OCI-LY1 (cell line): Measurements from ENCODE around the gene MEIKIN.

Experiments used
- H2AFZ ChIP-seq: fragments of 200-600 bp; sonication (generic), shearing (Covaris generic); 2 replicates; pipeline ENCODE4 v1.6.0; 2014; ENCODE audit warnings: antibody characterized with exemption, mild to moderate bottlenecking, low read length
- H3F3A ChIP-seq: fragments of 200-600 bp; sonication (generic), shearing (Covaris generic); 2 replicates; pipeline ENCODE4 v1.6.0; 2014; ENCODE audit warnings: mild to moderate bottlenecking, antibody characterized with exemption, low read length, moderate library complexity; ENCODE audit not compliant: insufficient read depth
- H3K27ac ChIP-seq: fragments of 200-600 bp; sonication (generic); 2 replicates; pipeline ENCODE4 v1.5.1; 2014; ENCODE audit warnings: low read length, mixed run types, mild to moderate bottlenecking, low read depth; ENCODE audit not compliant: poor library complexity, severe bottlenecking
- H3K27me3 ChIP-seq: fragments of 200-600 bp; sonication (generic); 2 replicates; pipeline ENCODE4 v1.6.0; 2014; ENCODE audit warnings: antibody characterized with exemption, mild to moderate bottlenecking, low read length, moderate library complexity; ENCODE audit not compliant: insufficient read depth
- H3K36me3 ChIP-seq: fragments of 200-600 bp; sonication (generic); 2 replicates; pipeline ENCODE4 v1.6.1; 2014; ENCODE audit warnings: mild to moderate bottlenecking, antibody characterized with exemption, low read length, moderate library complexity, mixed read lengths; ENCODE audit not compliant: insufficient read depth
- H3K4me1 ChIP-seq: fragments of 200-600 bp; sonication (generic); 2 replicates; pipeline ENCODE4 v1.5.1; 2014; ENCODE audit warnings: mild to moderate bottlenecking, low read length, moderate library complexity; ENCODE audit not compliant: insufficient read depth, severe bottlenecking
- H3K4me2 ChIP-seq: fragments of 200-600 bp; sonication (generic), shearing (Covaris generic); 2 replicates; pipeline ENCODE4 v1.6.1; 2014; ENCODE audit warnings: low read length
- H3K4me3 ChIP-seq: fragments of 200-600 bp; sonication (generic); 2 replicates; pipeline ENCODE4 v1.5.1; 2014; ENCODE audit warnings: low read length, low read depth, mild to moderate bottlenecking, mixed read lengths; ENCODE audit not compliant: poor library complexity, severe bottlenecking
- H3K79me2 ChIP-seq: fragments of 200-600 bp; shearing (Covaris generic); 2 replicates; pipeline ENCODE4 v1.6.1; 2016; ENCODE audit warnings: mixed run types, low read length, mixed read lengths; ENCODE audit not compliant: insufficient read depth
- H3K9ac ChIP-seq: fragments of 200-600 bp; sonication (generic), shearing (Covaris generic); 2 replicates; pipeline ENCODE4 v1.6.1; 2014; ENCODE audit warnings: mild to moderate bottlenecking, low read length, mixed read lengths
- H3K9me2 ChIP-seq: fragments of 200-600 bp; sonication (generic), shearing (Covaris generic); 2 replicates; pipeline ENCODE4 v1.6.1; 2014; ENCODE audit warnings: low read depth, mild to moderate bottlenecking, low read length, mixed read lengths
- H3K9me3 ChIP-seq: fragments of 200-600 bp; shearing (Covaris generic); 2 replicates; pipeline ENCODE4 v1.6.1; 2014; ENCODE audit warnings: low read length, mixed read lengths
- H4K20me1 ChIP-seq: fragments of 200-600 bp; sonication (generic), shearing (Covaris generic); 2 replicates; pipeline ENCODE4 v1.6.0; 2016; ENCODE audit warnings: mild to moderate bottlenecking, low read length; ENCODE audit not compliant: insufficient read depth
- CTCF ChIP-seq: fragments of 200-600 bp; sonication (generic), shearing (Covaris generic); IDR thresholded peaks from 2 replicates; pipeline ENCODE4 v1.5.1; 2017; ENCODE audit warnings: mild to moderate bottlenecking, antibody characterized with exemption, low read length, moderate library complexity, mixed read lengths
- EZH2 ChIP-seq: fragments of 200-600 bp; sonication (generic), shearing (Covaris generic); IDR thresholded peaks from 2 replicates; pipeline ENCODE4 v1.8.0; 2017; ENCODE audit warnings: borderline replicate concordance, mixed run types, mild to moderate bottlenecking, antibody characterized with exemption, low read length, moderate library complexity, mixed read lengths

MEIKIN gene

GRCh38 chr5:131790550-131790949, 154.9 kb downstream of the MEIKIN start:
- peaks cover 32% of the 10 kb centered on the region for H3K4me1 ChIP-seq
- no peaks in the 10 kb centered on the region for H3F3A ChIP-seq
- H2AFZ ChIP-seq: no peak overlapping the region
- TF ChIP-seq EZH2: no peak
- no peak for TF ChIP-seq CTCF
- no peak overlapping the region for H3K9ac ChIP-seq
- H4K20me1 ChIP-seq: no peaks in the 10 kb centered on the region
- H3K27me3 ChIP-seq: no peaks in the 10 kb centered on the region
- no peak overlapping the region for H3K4me2 ChIP-seq
- H3K4me3 ChIP-seq: no peak overlapping the region
- H3K9me3 ChIP-seq: no peaks in the 10 kb centered on the region
- peaks cover 96% of the 10 kb centered on the region for H3K79me2 ChIP-seq
- H3K27ac ChIP-seq: no peak overlapping the region
- no peaks in the 10 kb centered on the region for H3K9me2 ChIP-seq
- no peaks in the 10 kb centered on the region; the same call in 1 of the 2 replicates for H3K36me3 ChIP-seq

GRCh38 chr5:131789765-131790164, 155.7 kb downstream of the MEIKIN start:
- H3K9ac ChIP-seq: no peak overlapping the region
- no peak overlapping the region for H3K4me2 ChIP-seq
- H3K4me3 ChIP-seq: no peak overlapping the region
- peaks cover 24% of the 10 kb centered on the region for H3K4me1 ChIP-seq
- H3K79me2 ChIP-seq: peaks cover 93% of the 10 kb centered on the region
- H3K27ac ChIP-seq: no peak overlapping the region
- TF ChIP-seq CTCF (no peak), EZH2 (no peak)
- H3F3A ChIP-seq: no peaks in the 10 kb centered on the region
- no peaks in the 10 kb centered on the region for H3K9me2 ChIP-seq
- H3K27me3 ChIP-seq: no peaks in the 10 kb centered on the region
- H3K9me3 ChIP-seq: no peaks in the 10 kb centered on the region
- H2AFZ ChIP-seq: no peak overlapping the region
- no peaks in the 10 kb centered on the region; the same call in 1 of the 2 replicates for H3K36me3 ChIP-seq
- no peaks in the 10 kb centered on the region for H4K20me1 ChIP-seq

DNA sequence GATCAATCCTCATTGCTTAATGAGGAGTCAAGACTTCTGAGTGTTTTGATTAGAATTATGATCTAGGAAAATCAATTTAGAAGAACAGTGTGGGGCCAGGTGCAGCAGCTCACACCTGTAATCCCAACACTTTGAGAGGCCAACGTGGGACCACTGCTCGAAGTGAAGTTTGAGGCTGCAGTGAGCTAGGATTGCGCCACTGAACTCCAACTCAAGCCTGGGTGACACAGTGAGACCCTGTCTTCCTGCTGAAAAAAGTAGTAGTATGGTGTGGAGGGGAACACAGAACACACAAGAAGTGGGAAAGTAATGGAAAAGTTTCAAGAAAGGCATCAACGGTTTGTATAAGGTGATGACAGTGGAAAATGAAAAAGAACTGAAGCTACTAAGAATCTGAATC, 157.7 kb downstream of the MEIKIN start:
- peaks cover 5% of the 10 kb centered on the region for H3K36me3 ChIP-seq

More for the DNA sequence above, 157.7 kb downstream of the MEIKIN start:
- Histone ChIP-seq H3K9me3 (no peaks in the 10 kb centered on the region), H2AFZ (no peak overlapping the region), H3F3A (no peaks in the 10 kb centered on the region), H3K4me2 (no peak overlapping the region), H3K27me3 (no peaks in the 10 kb centered on the region), H4K20me1 (no peaks in the 10 kb centered on the region), H3K79me2 (peaks cover 94% of the 10 kb centered on the region), H3K9me2 (no peaks in the 10 kb centered on the region), H3K4me3 (no peak overlapping the region), H3K4me1 (peaks cover 6% of the 10 kb centered on the region), H3K27ac (no peak overlapping the region), H3K9ac (no peak overlapping the region)
- TF ChIP-seq CTCF: no peak
